Activated T-helper 1 cell treated with anti-CD3 and anti-CD28 coated beads, Interleukin-12 subunit alpha, Interleukin-12 subunit beta, Interleukin-2, Interleukin-4 antibody, amounts not matched to agents 30 ng/mL and 10 ng/mL and 1 ng/mL, durations not matched to agents 14 hours and 24 hours and 36 hours (primary cell): Measurements from ENCODE around the gene TET1. TPM values are rescaled to one million over a fixed set of nuclear protein-coding genes. Genes with fewer than 3 reads are reported as not detected.

Experiments used
- DNase-seq: peaks from one replicate; pipeline ENCODE4 v3.0.0; 2021; ENCODE audit warnings: low spot score
- H3K27ac Mint-ChIP-seq: one replicate; pipeline ENCODE4 v1.8.0; 2021; ENCODE audit warnings: mild to moderate bottlenecking, mixed read lengths
- H3K27me3 Mint-ChIP-seq: one replicate; pipeline ENCODE4 v1.8.0; 2022; ENCODE audit warnings: mild to moderate bottlenecking, moderate library complexity, mixed read lengths; ENCODE audit not compliant: insufficient read depth
- H3K36me3 Mint-ChIP-seq: one replicate; pipeline ENCODE4 v1.8.0; 2021; ENCODE audit warnings: low read depth, mixed read lengths
- H3K4me1 Mint-ChIP-seq: one replicate; pipeline ENCODE4 v1.8.0; 2021; ENCODE audit warnings: low read depth, mixed read lengths
- H3K4me3 Mint-ChIP-seq: one replicate; pipeline ENCODE4 v1.8.0; 2021; ENCODE audit warnings: mild to moderate bottlenecking, moderate library complexity, mixed read lengths
- H3K9me3 Mint-ChIP-seq: one replicate; pipeline ENCODE4 v1.8.0; 2021; ENCODE audit warnings: mixed read lengths
- intact Hi-C: fragments of 100-400 bp; cut with micrococcal nuclease; formaldehyde crosslinking; loops from one replicate; pipeline ENCODE4 v1.15.1; 2024
- total RNA-seq: library from RNA; stranded (reverse); gene quantifications from 2 replicates; pipeline ENCODE4 v1.2.3, GENCODE V29; 2022

The TET1 gene
- total RNA-seq, 1 donor from 2014 or later, result 0.73 TPM

- Mint-ChIP-seq H3K9me3 (no peaks in the 10 kb centered on the region), H3K4me1 (no peaks in the 10 kb centered on the region), H3K36me3 (no peaks in the 10 kb centered on the region), H3K27me3 (peaks cover 11% of the 10 kb centered on the region), H3K4me3 (no peak overlapping the region), H3K27ac (no peak overlapping the region)
- intact Hi-C loops, result loop anchor here (5.0 kb wide), 2 partner anchors 169 to 274 kb away; partner anchors contain the start of genes CCAR1 and STOX1
- DNase-seq, result no peak
These were observed 6.5 kb upstream of the TET1 start for GRCh38 chr10:68553599-68553998.

- intact Hi-C loops, result no loop called here
- Mint-ChIP-seq H3K4me1 (peaks cover 28% of the 10 kb centered on the region), H3K9me3 (no peaks in the 10 kb centered on the region), H3K27me3 (peaks cover 40% of the 10 kb centered on the region), H3K27ac (no peak overlapping the region), H3K36me3 (peaks cover 4% of the 10 kb centered on the region), H3K4me3 (no peak overlapping the region)
- DNase-seq, result no peak
These were observed 1.7 kb upstream of the TET1 start for GRCh38 chr10:68558478-68558877.

GRCh38 chr10:68559251-68559650 is 886 bp upstream of the TET1 start:
- Mint-ChIP-seq H3K27me3 (peaks cover 42% of the 10 kb centered on the region), H3K4me1 (peaks cover 28% of the 10 kb centered on the region), H3K36me3 (peaks cover 4% of the 10 kb centered on the region), H3K4me3 (peak overlapping the region; percentile 57), H3K9me3 (no peaks in the 10 kb centered on the region), H3K27ac (no peak overlapping the region)
- no peak for DNase-seq
- intact Hi-C loops, result no loop called here

DNA sequence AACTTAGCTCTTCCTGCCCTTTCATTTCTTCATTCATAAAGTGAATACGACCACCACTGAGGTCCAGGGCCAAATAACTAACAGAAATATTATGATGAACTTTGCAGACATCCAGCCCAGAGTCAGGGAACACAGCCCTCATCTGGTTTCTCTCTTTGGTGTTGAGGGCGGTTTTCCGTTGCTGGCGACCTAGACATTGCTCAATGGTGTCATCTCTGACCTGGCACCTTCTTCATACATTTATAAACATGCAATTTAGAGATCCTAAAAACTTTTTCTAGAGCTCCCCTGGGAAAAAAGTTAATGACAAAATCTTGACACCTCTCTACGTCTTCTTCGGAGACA is 324 bp upstream of the TET1 start:
- H3K36me3 Mint-ChIP-seq, result peaks cover 4% of the 10 kb centered on the region

DNA sequence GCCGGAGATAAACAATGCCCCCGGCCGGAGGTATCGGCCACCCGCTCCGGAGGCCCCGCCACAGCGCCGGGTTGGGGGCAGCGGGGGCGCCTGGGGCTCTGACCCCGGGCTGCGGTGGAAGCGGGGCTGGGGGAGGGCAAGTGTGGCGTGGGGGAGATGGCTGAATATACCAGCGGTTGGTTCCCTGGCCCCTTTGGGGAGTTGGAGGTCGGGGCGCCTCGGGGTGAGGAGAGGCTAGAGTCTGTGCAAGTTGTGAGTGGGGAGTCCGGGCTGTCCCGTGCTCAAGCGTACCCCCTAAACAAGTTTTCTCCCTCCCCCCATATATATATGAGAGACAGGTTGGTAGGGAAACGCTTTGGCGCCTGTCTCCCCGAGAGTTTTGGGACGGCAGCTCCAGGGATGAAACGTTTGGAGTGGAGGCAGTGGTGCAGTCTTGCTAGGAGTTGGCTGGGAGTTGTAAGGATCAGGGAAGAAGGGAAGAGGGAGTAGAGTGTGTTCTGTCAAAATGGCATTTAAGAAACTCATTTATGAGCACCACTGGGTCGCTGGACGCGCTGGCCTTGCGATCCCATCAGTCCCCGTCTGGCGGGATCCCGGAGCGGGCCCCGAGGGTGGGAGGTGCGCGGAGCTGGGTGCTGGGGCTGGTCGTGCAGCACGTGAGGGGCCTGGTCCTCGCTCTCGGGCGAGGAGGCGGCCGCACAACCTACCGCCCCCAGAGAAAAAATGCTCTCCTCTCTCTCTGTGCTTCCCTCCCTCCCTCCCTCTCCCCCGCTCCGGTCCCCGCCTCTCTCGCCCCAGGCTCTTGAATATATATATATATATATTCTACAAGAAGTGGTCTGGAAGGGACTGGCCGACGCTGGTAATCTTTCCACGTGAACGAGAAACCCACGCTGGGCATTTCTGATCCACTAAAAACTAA is 1.1 kb downstream of the TET1 start:
- no peaks in the 10 kb centered on the region for H3K9me3 Mint-ChIP-seq
- H3K4me1 Mint-ChIP-seq, result peaks cover 28% of the 10 kb centered on the region
- DNase-seq, result no peak
- no peak overlapping the region for H3K27ac Mint-ChIP-seq
- intact Hi-C loops, result loop anchor here (1.0 kb wide), 1 partner anchor 39 kb away; no protein-coding TSS in a partner anchor
- H3K36me3 Mint-ChIP-seq, result peaks cover 4% of the 10 kb centered on the region
- H3K27me3 Mint-ChIP-seq, result peaks cover 52% of the 10 kb centered on the region
- H3K4me3 Mint-ChIP-seq, result peak overlapping the region; percentile 72

More for the DNA sequence above, 324 bp upstream of the TET1 start:
- Mint-ChIP-seq H3K27ac (no peak overlapping the region), H3K9me3 (no peaks in the 10 kb centered on the region), H3K4me1 (peaks cover 28% of the 10 kb centered on the region), H3K27me3 (peaks cover 46% of the 10 kb centered on the region), H3K4me3 (peak overlapping the region; percentile 57)
- DNase-seq, result no peak
- intact Hi-C loops, result loop anchor here (1.0 kb wide), 1 partner anchor 40 kb away; no protein-coding TSS in a partner anchor

- no peak for DNase-seq
- Mint-ChIP-seq H3K4me3 (peak overlapping the region; percentile 53), H3K27me3 (peaks cover 59% of the 10 kb centered on the region), H3K4me1 (peaks cover 32% of the 10 kb centered on the region), H3K36me3 (peaks cover 4% of the 10 kb centered on the region), H3K9me3 (no peaks in the 10 kb centered on the region), H3K27ac (no peak overlapping the region)
- intact Hi-C loops, result no loop called here
These were observed 1.9 kb downstream of the TET1 start for GRCh38 chr10:68561865-68562649.

GRCh38 chr10:68562661-68563570 is 2.8 kb downstream of the TET1 start:
- DNase-seq, result no peak
- H3K4me3 Mint-ChIP-seq, result peak overlapping the region; percentile 12
- no peaks in the 10 kb centered on the region for H3K9me3 Mint-ChIP-seq
- intact Hi-C loops, result no loop called here
- H3K4me1 Mint-ChIP-seq, result peaks cover 34% of the 10 kb centered on the region
- H3K27ac Mint-ChIP-seq, result no peak overlapping the region
- H3K36me3 Mint-ChIP-seq, result peaks cover 4% of the 10 kb centered on the region
- H3K27me3 Mint-ChIP-seq, result peaks cover 54% of the 10 kb centered on the region

- intact Hi-C loops, result no loop called here
- no peak overlapping the region for H3K27ac Mint-ChIP-seq
- H3K4me3 Mint-ChIP-seq, result no peak overlapping the region
- H3K4me1 Mint-ChIP-seq, result peaks cover 29% of the 10 kb centered on the region
- H3K27me3 Mint-ChIP-seq, result peaks cover 48% of the 10 kb centered on the region
- peaks cover 4% of the 10 kb centered on the region for H3K36me3 Mint-ChIP-seq
- no peak for DNase-seq
- H3K9me3 Mint-ChIP-seq, result no peaks in the 10 kb centered on the region
These were observed 4.6 kb downstream of the TET1 start for GRCh38 chr10:68564712-68565111.

DNA sequence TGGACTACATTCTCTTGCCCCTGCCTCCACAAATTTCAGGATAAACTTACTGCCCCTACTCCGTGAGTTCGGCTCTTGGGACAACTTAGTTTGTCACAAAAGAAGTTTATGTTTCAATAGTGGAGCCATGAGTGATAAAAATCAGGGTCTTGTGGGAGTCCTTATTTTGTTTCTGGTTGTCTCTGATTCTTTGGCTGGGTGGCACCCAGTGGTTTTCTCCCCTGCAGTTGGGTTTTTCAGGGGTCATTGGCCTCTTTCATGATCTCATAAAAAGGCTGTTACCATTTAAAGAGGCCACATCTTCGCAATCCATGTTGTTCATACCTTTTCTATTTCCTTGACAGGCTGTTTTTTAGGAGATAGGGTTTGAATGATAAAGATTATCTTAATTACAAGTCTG is 5.5 kb downstream of the TET1 start:
- Mint-ChIP-seq H3K9me3 (no peaks in the 10 kb centered on the region), H3K27ac (no peak overlapping the region), H3K4me3 (no peak overlapping the region), H3K4me1 (peaks cover 26% of the 10 kb centered on the region), H3K36me3 (peaks cover 3% of the 10 kb centered on the region), H3K27me3 (peaks cover 44% of the 10 kb centered on the region)
- no peak for DNase-seq
- intact Hi-C loops, result no loop called here

DNA sequence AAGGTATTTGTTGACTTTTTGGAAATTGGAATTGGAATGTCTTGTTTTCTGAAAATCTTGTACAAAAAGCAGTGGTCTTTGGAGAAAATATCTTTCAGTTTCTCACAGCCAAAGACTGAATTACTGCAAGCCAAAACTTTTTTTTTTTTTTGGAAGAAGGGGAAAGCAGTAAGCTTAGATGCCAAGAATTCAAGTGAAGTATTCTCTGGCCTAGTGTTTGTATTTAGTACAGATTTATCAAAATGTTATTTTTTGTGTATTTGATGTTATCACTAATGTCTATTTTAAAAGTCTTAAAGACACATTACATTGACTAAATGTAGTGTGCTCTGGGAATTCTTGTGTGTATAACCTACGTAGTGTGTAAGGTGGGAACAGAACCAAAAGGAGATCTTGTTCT is 6.2 kb downstream of the TET1 start:
- peaks cover 3% of the 10 kb centered on the region for H3K36me3 Mint-ChIP-seq
- H3K27ac Mint-ChIP-seq, result no peak overlapping the region
- H3K9me3 Mint-ChIP-seq, result no peaks in the 10 kb centered on the region
- intact Hi-C loops, result no loop called here
- peaks cover 41% of the 10 kb centered on the region for H3K27me3 Mint-ChIP-seq
- H3K4me3 Mint-ChIP-seq, result no peak overlapping the region
- peaks cover 21% of the 10 kb centered on the region for H3K4me1 Mint-ChIP-seq
- no peak for DNase-seq

- no peak overlapping the region for H3K4me3 Mint-ChIP-seq
- intact Hi-C loops, result no loop called here
- no peaks in the 10 kb centered on the region for H3K9me3 Mint-ChIP-seq
- peaks cover 3% of the 10 kb centered on the region for H3K36me3 Mint-ChIP-seq
- no peak overlapping the region for H3K27ac Mint-ChIP-seq
- H3K27me3 Mint-ChIP-seq, result peaks cover 40% of the 10 kb centered on the region
- DNase-seq, result no peak
- peaks cover 18% of the 10 kb centered on the region for H3K4me1 Mint-ChIP-seq
These were observed 6.8 kb downstream of the TET1 start for GRCh38 chr10:68566955-68567354.

GRCh38 chr10:68572151-68572550 is 12.0 kb downstream of the TET1 start:
- Mint-ChIP-seq H3K9me3 (no peaks in the 10 kb centered on the region), H3K4me1 (peaks cover under 1% of the 10 kb centered on the region), H3K27ac (no peak overlapping the region), H3K36me3 (no peaks in the 10 kb centered on the region), H3K4me3 (no peak overlapping the region), H3K27me3 (peaks cover 6% of the 10 kb centered on the region)
- DNase-seq, result no peak
- intact Hi-C loops, result no loop called here
